ENCODE results near the gene BANF2.

BANF2 gene

GRCh38 chr20:17679941-17680835 lies 19.6 kb upstream of the BANF2 start:
- H3K9me2 ChIP-seq (replicated peaks; ENCODE audit: control insufficient read depth, low read length) = no peaks in the 10 kb centered on the region
- peak overlapping the region; percentile 71 for H3K4me2 ChIP-seq (ENCODE audit: low read length)
- peaks cover 39% of the 10 kb centered on the region for H3K79me2 ChIP-seq (ENCODE audit: control insufficient read depth, low read length)
- peaks cover 22% of the 10 kb centered on the region for H3K36me3 ChIP-seq (ENCODE audit: control insufficient read depth, low read length)
- no peak overlapping the region for H3K27ac ChIP-seq (ENCODE audit: low read depth, low read length)
- H3K4me3 ChIP-seq (ENCODE audit: low read length) = peak overlapping the region; percentile 70
- peaks cover 8% of the 10 kb centered on the region for H4K20me1 ChIP-seq (ENCODE audit: control insufficient read depth, insufficient read depth, low read depth, low read length)
- H3K9me3 ChIP-seq (ENCODE audit: control insufficient read depth, insufficient read depth, low read length) = no peaks in the 10 kb centered on the region
- peaks cover 20% of the 10 kb centered on the region for H3K4me1 ChIP-seq (ENCODE audit: control insufficient read depth, low read length)
- peaks cover 13% of the 10 kb centered on the region; the same call in 1 of the 2 replicates for H3K27me3 ChIP-seq (ENCODE audit: control insufficient read depth, low read length)
- TF ChIP-seq CTCF (IDR thresholded peaks at IDR 0.05; ENCODE audit: low read depth, low read length, poor library complexity, severe bottlenecking) (no peak), EZH2phosphoT487 (IDR thresholded peaks at IDR 0.05; ENCODE audit: borderline replicate concordance, low read length) (no peak)
- H3F3A ChIP-seq (ENCODE audit: control insufficient read depth, insufficient read depth) = no peaks in the 10 kb centered on the region

GRCh38 chr20:17680836-17681725 lies 18.7 kb upstream of the BANF2 start:
- H3K27ac ChIP-seq (ENCODE audit: low read depth, low read length) = no peak overlapping the region
- peak overlapping the region; percentile 71 for H3K4me2 ChIP-seq (ENCODE audit: low read length)
- TF ChIP-seq EZH2phosphoT487 (IDR thresholded peaks at IDR 0.05; ENCODE audit: borderline replicate concordance, low read length) = no peak
- peak; percentile 5 for TF ChIP-seq CTCF (IDR thresholded peaks at IDR 0.05; ENCODE audit: low read depth, low read length, poor library complexity, severe bottlenecking)
- H3K4me3 ChIP-seq (ENCODE audit: low read length) = peak overlapping the region; percentile 77
- peaks cover 22% of the 10 kb centered on the region for H3K36me3 ChIP-seq (ENCODE audit: control insufficient read depth, low read length)
- peaks cover 17% of the 10 kb centered on the region; the same call in 1 of the 2 replicates for H3K27me3 ChIP-seq (ENCODE audit: control insufficient read depth, low read length)
- no peaks in the 10 kb centered on the region for H3F3A ChIP-seq (ENCODE audit: control insufficient read depth, insufficient read depth)
- no peaks in the 10 kb centered on the region for H3K9me2 ChIP-seq (replicated peaks; ENCODE audit: control insufficient read depth, low read length)
- H3K4me1 ChIP-seq (ENCODE audit: control insufficient read depth, low read length) = peaks cover 20% of the 10 kb centered on the region
- peaks cover 33% of the 10 kb centered on the region for H3K79me2 ChIP-seq (ENCODE audit: control insufficient read depth, low read length)
- peaks cover 8% of the 10 kb centered on the region for H4K20me1 ChIP-seq (ENCODE audit: control insufficient read depth, insufficient read depth, low read depth, low read length)
- no peaks in the 10 kb centered on the region for H3K9me3 ChIP-seq (ENCODE audit: control insufficient read depth, insufficient read depth, low read length)

GRCh38 chr20:17681726-17682102 lies 18.1 kb upstream of the BANF2 start:
- peaks cover 20% of the 10 kb centered on the region for H3K4me1 ChIP-seq (ENCODE audit: control insufficient read depth, low read length)
- H3K36me3 ChIP-seq (ENCODE audit: control insufficient read depth, low read length) = peaks cover 22% of the 10 kb centered on the region
- peak overlapping the region; percentile 77 for H3K4me3 ChIP-seq (ENCODE audit: low read length)
- no peaks in the 10 kb centered on the region for H3K9me3 ChIP-seq (ENCODE audit: control insufficient read depth, insufficient read depth, low read length)
- TF ChIP-seq EZH2phosphoT487 (IDR thresholded peaks at IDR 0.05; ENCODE audit: borderline replicate concordance, low read length) = no peak
- H3K27ac ChIP-seq (ENCODE audit: low read depth, low read length) = no peak overlapping the region
- peaks cover 8% of the 10 kb centered on the region for H4K20me1 ChIP-seq (ENCODE audit: control insufficient read depth, insufficient read depth, low read depth, low read length)
- H3K9me2 ChIP-seq (replicated peaks; ENCODE audit: control insufficient read depth, low read length) = no peaks in the 10 kb centered on the region
- H3F3A ChIP-seq (ENCODE audit: control insufficient read depth, insufficient read depth) = no peaks in the 10 kb centered on the region
- H3K4me2 ChIP-seq (ENCODE audit: low read length) = peak overlapping the region; percentile 46
- H3K27me3 ChIP-seq (ENCODE audit: control insufficient read depth, low read length) = peaks cover 23% of the 10 kb centered on the region
- peaks cover 29% of the 10 kb centered on the region for H3K79me2 ChIP-seq (ENCODE audit: control insufficient read depth, low read length)
